Ishikawa (cell line): ENCODE results near the gene HARBI1.

Experiments used
- CEBPB ChIP-seq: IDR thresholded peaks from 2 replicates; pipeline ENCODE4 v1.6.1; 2012
- CREB1 ChIP-seq: IDR thresholded peaks from 2 replicates; pipeline ENCODE4 v1.6.1; 2012; ENCODE audit warnings: low read depth
- EGR1 ChIP-seq: IDR thresholded peaks from 2 replicates; pipeline ENCODE4 v1.6.1; 2012
- EP300 ChIP-seq: IDR thresholded peaks from 2 replicates; pipeline ENCODE4 v1.6.1; 2012; ENCODE audit warnings: borderline replicate concordance
- FOXM1 ChIP-seq: IDR thresholded peaks from 2 replicates; pipeline ENCODE4 v1.6.1; 2012; ENCODE audit warnings: low read depth, borderline replicate concordance
- NFIC ChIP-seq: IDR thresholded peaks from 2 replicates; pipeline ENCODE4 v1.6.1; 2012
- RAD21 ChIP-seq: IDR thresholded peaks from 2 replicates; pipeline ENCODE4 v1.6.1; 2012; ENCODE audit warnings: low read depth
- TAF1 ChIP-seq: IDR thresholded peaks from 2 replicates; pipeline ENCODE4 v1.6.1; 2012; ENCODE audit warnings: low read depth, mild to moderate bottlenecking
- TCF12 ChIP-seq: IDR thresholded peaks from 2 replicates; pipeline ENCODE4 v1.6.1; 2012; ENCODE audit warnings: low read depth
- TEAD4 ChIP-seq: IDR thresholded peaks from 2 replicates; pipeline ENCODE4 v1.6.1; 2012
- YY1 ChIP-seq: IDR thresholded peaks from 2 replicates; pipeline ENCODE4 v1.6.1; 2012; ENCODE audit warnings: low read depth
- ZBTB7A ChIP-seq: IDR thresholded peaks from 2 replicates; pipeline ENCODE4 v1.6.1; 2012; ENCODE audit warnings: low read depth
- TF ChIP-seq, protein P1 (sequence below): IDR thresholded peaks from 2 replicates; pipeline ENCODE4 v1.6.1; 2012
- TF ChIP-seq, protein P2 (sequence below): IDR thresholded peaks from 2 replicates; pipeline ENCODE4 v1.6.1; 2012; ENCODE audit warnings: low read depth, mild to moderate bottlenecking
- TF ChIP-seq, protein P3 (sequence below): IDR thresholded peaks from 2 replicates; pipeline ENCODE4 v1.6.1; 2012

The HARBI1 gene

DNA sequence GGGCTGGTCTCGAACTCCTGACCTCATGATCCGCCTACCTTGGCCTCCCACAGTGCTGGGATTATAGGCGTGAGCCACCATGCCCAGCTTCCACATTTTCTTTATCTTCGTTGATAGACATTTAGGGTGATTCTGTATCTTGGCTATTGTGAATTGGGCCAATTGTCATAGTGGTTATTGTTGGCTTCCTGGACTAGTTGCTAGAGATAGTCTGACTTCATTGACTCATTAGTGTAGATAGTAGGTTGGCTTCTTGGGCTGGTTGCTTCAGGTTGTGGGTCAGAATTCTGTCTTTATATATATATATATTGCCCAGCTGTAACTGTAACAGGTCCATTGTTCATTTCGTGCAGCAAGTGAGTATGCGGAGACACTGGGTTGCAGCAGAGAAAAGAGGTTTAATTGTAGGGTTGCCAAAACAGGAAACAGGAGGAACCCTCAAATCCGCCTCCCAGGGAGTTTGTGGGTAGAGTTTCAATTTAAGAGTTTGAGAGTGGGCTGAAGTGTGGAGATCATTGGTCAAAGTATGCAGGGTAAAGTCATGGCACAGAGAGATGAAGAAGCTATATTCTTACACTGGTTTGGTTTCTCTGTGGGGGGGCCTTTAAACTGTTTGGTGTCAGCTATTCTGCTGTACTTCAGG, 22.3 kb upstream of the HARBI1 start:
- TF ChIP-seq CEBPB = no peak
- TF ChIP-seq, protein P1, sequence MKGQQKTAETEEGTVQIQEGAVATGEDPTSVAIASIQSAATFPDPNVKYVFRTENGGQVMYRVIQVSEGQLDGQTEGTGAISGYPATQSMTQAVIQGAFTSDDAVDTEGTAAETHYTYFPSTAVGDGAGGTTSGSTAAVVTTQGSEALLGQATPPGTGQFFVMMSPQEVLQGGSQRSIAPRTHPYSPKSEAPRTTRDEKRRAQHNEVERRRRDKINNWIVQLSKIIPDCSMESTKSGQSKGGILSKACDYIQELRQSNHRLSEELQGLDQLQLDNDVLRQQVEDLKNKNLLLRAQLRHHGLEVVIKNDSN = no peak
- no peak for TF ChIP-seq RAD21
- no peak for TF ChIP-seq TCF12
- no peak for TF ChIP-seq EP300
- TF ChIP-seq TEAD4 = no peak
- TF ChIP-seq EGR1 = no peak
- TF ChIP-seq ZBTB7A = no peak
- no peak for TF ChIP-seq NFIC
- TF ChIP-seq TAF1 = no peak
- TF ChIP-seq, protein P2, sequence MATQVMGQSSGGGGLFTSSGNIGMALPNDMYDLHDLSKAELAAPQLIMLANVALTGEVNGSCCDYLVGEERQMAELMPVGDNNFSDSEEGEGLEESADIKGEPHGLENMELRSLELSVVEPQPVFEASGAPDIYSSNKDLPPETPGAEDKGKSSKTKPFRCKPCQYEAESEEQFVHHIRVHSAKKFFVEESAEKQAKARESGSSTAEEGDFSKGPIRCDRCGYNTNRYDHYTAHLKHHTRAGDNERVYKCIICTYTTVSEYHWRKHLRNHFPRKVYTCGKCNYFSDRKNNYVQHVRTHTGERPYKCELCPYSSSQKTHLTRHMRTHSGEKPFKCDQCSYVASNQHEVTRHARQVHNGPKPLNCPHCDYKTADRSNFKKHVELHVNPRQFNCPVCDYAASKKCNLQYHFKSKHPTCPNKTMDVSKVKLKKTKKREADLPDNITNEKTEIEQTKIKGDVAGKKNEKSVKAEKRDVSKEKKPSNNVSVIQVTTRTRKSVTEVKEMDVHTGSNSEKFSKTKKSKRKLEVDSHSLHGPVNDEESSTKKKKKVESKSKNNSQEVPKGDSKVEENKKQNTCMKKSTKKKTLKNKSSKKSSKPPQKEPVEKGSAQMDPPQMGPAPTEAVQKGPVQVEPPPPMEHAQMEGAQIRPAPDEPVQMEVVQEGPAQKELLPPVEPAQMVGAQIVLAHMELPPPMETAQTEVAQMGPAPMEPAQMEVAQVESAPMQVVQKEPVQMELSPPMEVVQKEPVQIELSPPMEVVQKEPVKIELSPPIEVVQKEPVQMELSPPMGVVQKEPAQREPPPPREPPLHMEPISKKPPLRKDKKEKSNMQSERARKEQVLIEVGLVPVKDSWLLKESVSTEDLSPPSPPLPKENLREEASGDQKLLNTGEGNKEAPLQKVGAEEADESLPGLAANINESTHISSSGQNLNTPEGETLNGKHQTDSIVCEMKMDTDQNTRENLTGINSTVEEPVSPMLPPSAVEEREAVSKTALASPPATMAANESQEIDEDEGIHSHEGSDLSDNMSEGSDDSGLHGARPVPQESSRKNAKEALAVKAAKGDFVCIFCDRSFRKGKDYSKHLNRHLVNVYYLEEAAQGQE = no peak
- TF ChIP-seq FOXM1 = no peak

DNA sequence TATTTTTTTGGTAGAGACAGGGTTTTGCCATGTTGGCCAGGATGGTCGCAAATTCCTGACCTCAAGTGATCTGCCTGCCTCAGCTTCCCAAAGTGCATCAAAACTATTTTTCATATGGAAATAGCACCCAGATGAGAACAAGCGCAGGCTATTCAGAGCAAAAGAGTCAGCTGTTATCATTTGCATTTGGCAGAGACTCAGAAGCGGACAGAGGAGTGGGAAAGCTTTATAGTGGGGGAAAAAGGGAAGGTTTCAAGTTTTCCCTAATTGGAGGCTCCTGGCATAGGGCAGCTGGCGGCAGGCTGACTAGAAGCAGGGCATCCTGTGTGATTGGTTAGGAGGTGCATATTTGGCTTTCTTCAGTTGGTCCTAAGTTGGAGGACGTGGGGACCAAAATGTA, 20.5 kb upstream of the HARBI1 start:
- TF ChIP-seq TEAD4 (no peak), YY1 (no peak), TCF12 (no peak), CEBPB (no peak), EGR1 (no peak), EP300 (no peak), NFIC (no peak), CREB1 (no peak), ZBTB7A (no peak), RAD21 (no peak), TAF1 (no peak), FOXM1 (no peak)
- TF ChIP-seq, protein P3, sequence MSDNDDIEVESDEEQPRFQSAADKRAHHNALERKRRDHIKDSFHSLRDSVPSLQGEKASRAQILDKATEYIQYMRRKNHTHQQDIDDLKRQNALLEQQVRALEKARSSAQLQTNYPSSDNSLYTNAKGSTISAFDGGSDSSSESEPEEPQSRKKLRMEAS = no peak
- TF ChIP-seq, protein P2 = no peak

DNA sequence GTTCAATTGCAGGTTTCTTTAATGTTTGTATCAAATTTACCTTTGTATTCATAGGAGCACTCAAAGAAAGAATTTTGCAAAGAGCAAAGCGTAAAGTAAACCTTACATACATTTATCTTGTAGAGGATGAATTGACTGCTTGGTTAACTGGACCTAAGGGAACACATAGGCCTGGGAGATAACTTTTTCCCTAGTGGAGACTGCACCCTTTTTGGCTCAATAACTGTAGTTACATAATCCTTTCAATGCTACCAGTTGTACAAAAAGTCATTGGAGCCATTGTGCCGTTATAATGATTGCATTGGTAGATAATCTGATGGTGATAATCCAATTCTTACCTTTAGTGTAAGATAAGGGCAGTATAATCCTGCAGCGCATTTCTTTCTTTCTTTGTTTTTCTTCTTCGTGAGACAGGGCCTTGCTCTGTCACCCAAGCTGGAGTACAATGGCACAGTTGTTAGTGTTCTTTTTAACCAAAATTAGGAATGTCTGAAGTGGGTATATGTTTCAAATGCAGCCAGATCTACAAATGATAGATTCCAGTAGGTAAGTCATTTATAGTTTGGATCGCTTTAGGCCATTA, 18.6 kb upstream of the HARBI1 start:
- TF ChIP-seq EGR1 (no peak), TAF1 (no peak), CREB1 (no peak), RAD21 (no peak)
- TF ChIP-seq, protein P2 = no peak

DNA sequence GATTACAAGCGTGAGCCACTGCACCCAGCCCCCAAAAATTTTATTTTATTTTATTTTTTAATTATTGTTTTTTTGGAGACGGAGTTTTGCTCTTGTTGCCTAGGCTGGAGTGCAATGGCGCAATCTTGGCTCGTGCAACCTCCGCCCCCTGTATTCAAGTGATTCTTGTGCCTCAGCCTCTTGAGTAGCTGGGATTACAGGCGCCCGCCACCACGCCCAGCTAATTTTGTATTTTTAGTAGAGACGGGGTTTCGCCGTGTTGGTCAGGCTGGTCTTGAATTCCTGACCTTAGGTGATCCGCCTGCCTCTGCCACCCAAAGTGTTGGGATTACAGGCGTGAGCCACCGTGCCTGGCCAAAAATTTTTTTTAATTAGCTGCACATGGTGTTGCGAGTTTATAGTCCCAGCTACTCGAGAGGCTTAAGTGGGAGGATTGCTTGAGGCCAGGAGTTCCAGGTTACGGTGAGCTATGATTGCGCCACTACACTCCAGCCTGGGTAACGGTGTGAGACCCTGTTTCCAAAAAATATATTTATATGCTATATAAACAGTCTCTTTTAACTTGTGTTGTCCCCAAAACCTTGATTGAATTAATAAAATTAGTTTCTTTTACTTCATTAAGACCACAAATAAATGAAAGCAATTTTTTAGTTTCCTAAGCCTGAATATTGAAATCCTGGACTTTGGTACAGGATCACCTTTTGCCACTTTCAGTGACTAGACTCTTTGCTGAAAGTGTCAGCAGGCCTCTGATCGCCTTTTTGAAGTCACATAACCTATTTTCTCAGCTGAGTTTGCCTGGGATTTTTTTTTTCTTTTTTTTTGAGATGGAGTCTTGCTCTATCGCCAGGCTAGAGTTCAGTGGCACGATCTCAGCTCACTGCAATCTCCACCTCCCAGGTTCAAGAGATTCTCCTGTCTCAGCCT, 16.5 kb upstream of the HARBI1 start:
- TF ChIP-seq, protein P3 = no peak
- TF ChIP-seq YY1 = no peak
- TF ChIP-seq FOXM1 = no peak
- TF ChIP-seq TEAD4 = no peak
- TF ChIP-seq, protein P1 = no peak
- TF ChIP-seq CREB1 = no peak
- no peak for TF ChIP-seq TAF1
- TF ChIP-seq, protein P2 = no peak
- no peak for TF ChIP-seq EGR1
- no peak for TF ChIP-seq NFIC
- TF ChIP-seq CEBPB = no peak
- no peak for TF ChIP-seq RAD21
- no peak for TF ChIP-seq EP300
- TF ChIP-seq TCF12 = no peak
- TF ChIP-seq ZBTB7A = no peak
